Iris pigment epithelial cell (primary cell): ENCODE measurements around the gene DEPP1.

Experiments
- DNase-seq: peaks from one replicate; pipeline ENCODE4 v3.0.0-alpha.2; 2011; ENCODE audit warnings: low read depth

Gene DEPP1

GRCh38 chr10:44954962-44955361 is 23.6 kb downstream of the DEPP1 start:
- DNase-seq = no peak

- DNase-seq = no peak
These were observed 24.6 kb downstream of the DEPP1 start for GRCh38 chr10:44954042-44954441.

GRCh38 chr10:44952779-44953231 is 25.8 kb downstream of the DEPP1 start:
- no peak for DNase-seq

- DNase-seq = no peak
These were observed 26.9 kb downstream of the DEPP1 start for GRCh38 chr10:44951576-44952226.

- DNase-seq = no peak
These were observed 28.0 kb downstream of the DEPP1 start for GRCh38 chr10:44950326-44951225.

- no peak for DNase-seq
These were observed 28.7 kb downstream of the DEPP1 start for GRCh38 chr10:44949915-44950314.

GRCh38 chr10:44949127-44949802 is 29.3 kb downstream of the DEPP1 start:
- no peak for DNase-seq

GRCh38 chr10:44948642-44949041 is 30.0 kb downstream of the DEPP1 start:
- DNase-seq = no peak

- no peak for DNase-seq
These were observed 31.0 kb downstream of the DEPP1 start for GRCh38 chr10:44947371-44948152.

GRCh38 chr10:44946205-44946604 is 32.4 kb downstream of the DEPP1 start:
- peak; percentile 59 for DNase-seq

- DNase-seq = no peak
These were observed 34.3 kb downstream of the DEPP1 start for GRCh38 chr10:44944354-44944753.

GRCh38 chr10:44939691-44940401 is 38.8 kb downstream of the DEPP1 start:
- DNase-seq = peak; percentile 77

GRCh38 chr10:44938956-44939355 is 39.7 kb downstream of the DEPP1 start:
- DNase-seq = peak; percentile 23

GRCh38 chr10:44937196-44938005 is 41.2 kb downstream of the DEPP1 start:
- peak; percentile 59 for DNase-seq

- no peak for DNase-seq
These were observed 42.2 kb downstream of the DEPP1 start for GRCh38 chr10:44936314-44936975.

GRCh38 chr10:44935966-44936295 is 42.7 kb downstream of the DEPP1 start:
- DNase-seq = no peak

- peak; percentile 74 for DNase-seq
These were observed 43.2 kb downstream of the DEPP1 start for GRCh38 chr10:44935201-44935965.

- DNase-seq = no peak
These were observed 44.0 kb downstream of the DEPP1 start for GRCh38 chr10:44934416-44935200.
